MCF 10A (cell line): ENCODE data around the gene BSND. TPM values are rescaled to one million over a fixed set of nuclear protein-coding genes. Genes with fewer than 3 reads are reported as not detected.

ENCODE experiments used
- BruUV-seq: library from RNA; stranded (reverse); fragments of 400-500 nt; replicated peaks from 2 replicates; lab custom pipeline; 2021; lab: Mats Ljungman, UMichigan
- CTCF ChIA-PET: fragments of 300-600 bp; sonication (Branson Sonifier 250); formaldehyde crosslinking; extraction: SDS; loops from one replicate; lab custom pipeline; 2021; ENCODE audit warnings: antibody characterized with exemption, inconsistent platforms; lab: Yijun Ruan, JAX
- POLR2A ChIA-PET: fragments of 300-600, 350-650 bp; sonication (Branson Sonifier 250); formaldehyde crosslinking; extraction: SDS; loops from one replicate; lab custom pipeline; 2020; ENCODE audit warnings: antibody characterized with exemption, inconsistent platforms; lab: Yijun Ruan, JAX
- DNase-seq: peaks from one replicate; pipeline ENCODE4 v3.0.0-alpha.2; 2018; ENCODE audit not compliant: unreplicated experiment
- H3K27ac Mint-ChIP-seq: one replicate; pipeline ENCODE4 v1.8.0; 2022; ENCODE audit warnings: mild to moderate bottlenecking, low read depth, mixed read lengths; ENCODE audit not compliant: unreplicated experiment
- H3K27me3 Mint-ChIP-seq: one replicate; pipeline ENCODE4 v1.8.0; 2022; ENCODE audit warnings: mixed read lengths; ENCODE audit not compliant: insufficient read depth, unreplicated experiment
- H3K36me3 Mint-ChIP-seq: one replicate; pipeline ENCODE4 v1.8.0; 2022; ENCODE audit warnings: mild to moderate bottlenecking, moderate library complexity, mixed read lengths; ENCODE audit not compliant: insufficient read depth, unreplicated experiment
- H3K4me1 Mint-ChIP-seq: one replicate; pipeline ENCODE4 v1.8.0; 2022; ENCODE audit warnings: mixed read lengths; ENCODE audit not compliant: insufficient read depth, unreplicated experiment
- H3K4me3 Mint-ChIP-seq: one replicate; pipeline ENCODE4 v1.8.0; 2022; ENCODE audit warnings: mild to moderate bottlenecking, moderate library complexity, mixed read lengths; ENCODE audit not compliant: unreplicated experiment
- H3K9me3 Mint-ChIP-seq: one replicate; pipeline ENCODE4 v1.8.0; 2022; ENCODE audit warnings: mixed read lengths; ENCODE audit not compliant: unreplicated experiment
- CTCF ChIP-seq: fragments of 200-600 bp; IDR thresholded peaks from one replicate; pipeline ENCODE4 v1.8.0; 2022; ENCODE audit warnings: antibody characterized with exemption, mild to moderate bottlenecking; ENCODE audit not compliant: unreplicated experiment
- intact Hi-C: fragments of 100-400 bp; cut with micrococcal nuclease; formaldehyde crosslinking; loops from 2 replicates; pipeline ENCODE4 v1.14.1; 2022
- total RNA-seq: library from RNA; stranded (reverse); gene quantifications from 2 replicates; pipeline ENCODE4 v1.2.3, GENCODE V29; 2022

The BSND gene
- total RNA-seq, 1 experiment from 2014 or later, result not detected

- Mint-ChIP-seq H3K27me3 (peaks cover 31% of the 10 kb centered on the region), H3K4me3 (no peak overlapping the region), H3K9me3 (no peaks in the 10 kb centered on the region), H3K4me1 (no peaks in the 10 kb centered on the region), H3K36me3 (no peaks in the 10 kb centered on the region), H3K27ac (no peak overlapping the region)
- intact Hi-C loops, result no loop called here
- DNase-seq, result no peak
- POLR2A ChIA-PET, result interaction anchor here (0.6 kb wide), 1 partner anchor 142 kb away, joined by 5 read pairs; no protein-coding TSS in a partner anchor
- no TSS peak for BruUV-seq
- CTCF ChIA-PET, result interaction anchor here (3.4 kb wide), 1 partner anchor 11 kb away, joined by 19 read pairs; no protein-coding TSS in a partner anchor
- no peak for TF ChIP-seq CTCF
Observed at GRCh38 chr1:55033265-55033614, 34.5 kb downstream of the BSND start.

- H3K4me3 Mint-ChIP-seq, result no peak overlapping the region
- peaks cover 44% of the 10 kb centered on the region for H3K27me3 Mint-ChIP-seq
- no peak overlapping the region for H3K27ac Mint-ChIP-seq
- no peaks in the 10 kb centered on the region for H3K36me3 Mint-ChIP-seq
- ChIA-PET CTCF (interaction anchor here (0.6 to 3.4 kb wide), 3 partner anchors 13 to 83 kb away, joined by 3 to 19 read pairs (median 3); no protein-coding TSS in a partner anchor), POLR2A (no interaction called here)
- no peaks in the 10 kb centered on the region for H3K4me1 Mint-ChIP-seq
- no TSS peak for BruUV-seq
- no peak for DNase-seq
- intact Hi-C loops, result no loop called here
- no peak for TF ChIP-seq CTCF
- no peaks in the 10 kb centered on the region for H3K9me3 Mint-ChIP-seq
Observed at GRCh38 chr1:55034476-55035133, 35.9 kb downstream of the BSND start.

- no peaks in the 10 kb centered on the region for H3K4me1 Mint-ChIP-seq
- no TSS peak for BruUV-seq
- intact Hi-C loops, result no loop called here
- no peak overlapping the region for H3K4me3 Mint-ChIP-seq
- no peak for TF ChIP-seq CTCF
- H3K27ac Mint-ChIP-seq, result no peak overlapping the region
- DNase-seq, result peak; percentile 25
- CTCF ChIA-PET, result interaction anchor here (0.9 kb wide), 1 partner anchor 91 kb away, joined by 3 read pairs; no protein-coding TSS in a partner anchor
- H3K36me3 Mint-ChIP-seq, result no peaks in the 10 kb centered on the region
- POLR2A ChIA-PET, result no interaction called here
- peaks cover 57% of the 10 kb centered on the region for H3K27me3 Mint-ChIP-seq
- H3K9me3 Mint-ChIP-seq, result no peaks in the 10 kb centered on the region
Observed at GRCh38 chr1:55035904-55036303, 37.2 kb downstream of the BSND start.

GRCh38 chr1:55037733-55038551, 39.2 kb downstream of the BSND start:
- no peaks in the 10 kb centered on the region for H3K4me1 Mint-ChIP-seq
- H3K27ac Mint-ChIP-seq, result no peak overlapping the region
- POLR2A ChIA-PET, result interaction anchor here (1.0 kb wide), 1 partner anchor 31 kb away, joined by 3 read pairs; no protein-coding TSS in a partner anchor
- no peak overlapping the region for H3K4me3 Mint-ChIP-seq
- H3K27me3 Mint-ChIP-seq, result peaks cover 65% of the 10 kb centered on the region
- no peaks in the 10 kb centered on the region for H3K36me3 Mint-ChIP-seq
- DNase-seq, result no peak
- CTCF ChIA-PET, result interaction anchor here (0.7 to 1.3 kb wide), 3 partner anchors 16 to 1441 kb away, joined by 3 to 5 read pairs (median 4); no protein-coding TSS in a partner anchor
- intact Hi-C loops, result no loop called here
- BruUV-seq, result no TSS peak
- no peaks in the 10 kb centered on the region for H3K9me3 Mint-ChIP-seq
- no peak for TF ChIP-seq CTCF
